SU-DHL-6 (cell line): ENCODE data around the gene CDK3.
"Not testable (repeated sequence)": the region's sequence is repeated elsewhere in the genome, so short reads cannot be mapped to it uniquely, and the experiment has no call there.

Experiments used
- H2AFZ ChIP-seq: fragments of 200-600 bp; sonication (generic); 2 replicates; pipeline ENCODE4 v1.6.1; 2014; ENCODE audit warnings: low read depth, mild to moderate bottlenecking, moderate library complexity, mixed read lengths, antibody characterized with exemption, low read length; ENCODE audit not compliant: severe bottlenecking
- H3F3A ChIP-seq: fragments of 200-600 bp; shearing (Covaris generic); 2 replicates; pipeline ENCODE4 v1.6.0; 2016; ENCODE audit warnings: antibody characterized with exemption, mild to moderate bottlenecking; ENCODE audit not compliant: insufficient read depth
- H3K27ac ChIP-seq: fragments of 200-600 bp; sonication (generic); 2 replicates; pipeline ENCODE4 v1.5.1; 2016; ENCODE audit warnings: low read depth, mild to moderate bottlenecking, low read length, moderate library complexity, mixed read lengths
- H3K27me3 ChIP-seq: fragments of 200-600 bp; sonication (generic), shearing (Covaris generic); 2 replicates; pipeline ENCODE4 v1.6.0; 2014; ENCODE audit warnings: mild to moderate bottlenecking, low read length
- H3K36me3 ChIP-seq: fragments of 200-600 bp; sonication (generic); 2 replicates; pipeline ENCODE4 v1.6.1; 2014; ENCODE audit warnings: mild to moderate bottlenecking, low read length, mixed read lengths
- H3K4me2 ChIP-seq: fragments of 300-600, 200-600 bp; shearing (Covaris generic), sonication (generic); 2 replicates; pipeline ENCODE4 v1.6.0; 2014; ENCODE audit warnings: low read length, low read depth, mild to moderate bottlenecking; ENCODE audit not compliant: poor library complexity, severe bottlenecking
- H3K4me3 ChIP-seq: fragments of 200-600 bp; sonication (generic); 2 replicates; pipeline ENCODE4 v1.5.1; 2014; ENCODE audit warnings: antibody characterized with exemption, low read length, mild to moderate bottlenecking, mixed read lengths; ENCODE audit not compliant: insufficient read depth, poor library complexity, severe bottlenecking
- H3K79me2 ChIP-seq: fragments of 200-600 bp; sonication (generic); 2 replicates; pipeline ENCODE4 v1.6.1; 2014; ENCODE audit warnings: mild to moderate bottlenecking, low read length, moderate library complexity; ENCODE audit not compliant: insufficient read depth
- H3K9ac ChIP-seq: fragments of 200-600 bp; sonication (generic); 2 replicates; pipeline ENCODE4 v1.7.0; 2014; ENCODE audit warnings: mild to moderate bottlenecking, low read length
- H3K9me2 ChIP-seq: fragments of 200-600 bp; sonication (generic); replicated peaks from 2 replicates; pipeline ENCODE4 v1.6.1; 2014; ENCODE audit warnings: low read length; ENCODE audit not compliant: insufficient read depth
- H3K9me3 ChIP-seq: fragments of 200-600 bp; sonication (generic); 2 replicates; pipeline ENCODE4 v1.6.1; 2014; ENCODE audit warnings: low read length, mixed read lengths; ENCODE audit not compliant: insufficient read depth
- H4K20me1 ChIP-seq: fragments of 200-600 bp; sonication (generic); 2 replicates; pipeline ENCODE4 v1.6.1; 2014; ENCODE audit warnings: low read depth, mild to moderate bottlenecking, antibody characterized with exemption, low read length, moderate library complexity, mixed read lengths
- EZH2phosphoT487 ChIP-seq: fragments of 200-600 bp; sonication (generic), shearing (Covaris generic); conservative IDR thresholded peaks from 2 replicates; pipeline ENCODE4 v1.6.1; 2018; ENCODE audit warnings: mild to moderate bottlenecking, antibody characterized with exemption, low read length, moderate library complexity, mixed read lengths
- TF ChIP-seq, protein P1 (sequence below): fragments of 200-600 bp; sonication (generic); IDR thresholded peaks from one replicate; pipeline ENCODE4 v1.5.1; 2017; ENCODE audit warnings: antibody characterized with exemption, mild to moderate bottlenecking, low read length, moderate library complexity; ENCODE audit not compliant: insufficient read depth, poor library complexity, severe bottlenecking

Gene CDK3

DNA sequence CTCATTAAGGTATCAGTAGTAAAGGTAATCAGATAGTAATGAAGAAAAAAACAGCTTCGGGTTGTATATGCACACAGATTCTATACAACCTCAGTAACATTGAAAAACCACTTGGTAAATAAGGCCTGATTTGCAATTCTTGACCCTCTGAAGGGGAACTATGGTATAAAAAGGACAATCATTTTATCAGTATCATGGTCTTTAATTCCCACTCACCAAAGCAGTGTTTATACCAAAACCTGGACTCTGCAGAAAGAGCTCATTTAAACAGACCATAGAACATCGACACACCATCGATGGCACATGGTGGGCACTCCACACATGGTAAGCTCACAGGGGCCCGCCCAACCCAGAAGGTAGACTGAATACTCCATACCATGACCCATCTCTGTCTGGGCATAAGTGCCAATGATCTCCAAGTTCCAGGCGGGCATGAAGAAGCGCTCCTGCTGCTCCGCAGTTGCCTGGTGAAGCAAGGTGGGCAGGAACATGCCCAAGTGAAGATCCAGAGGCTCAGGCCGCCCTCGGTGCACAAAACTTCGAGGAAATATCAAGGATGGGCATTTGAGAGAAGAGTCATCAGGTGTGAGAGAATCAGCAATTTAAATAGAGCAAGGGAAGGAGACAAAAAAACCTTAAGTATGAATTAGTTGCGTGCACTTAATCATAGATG, 40.7 kb upstream of the CDK3 start:
- 0 out of 2 replicates have a peak, but pooled peaks cover 6% of the 10 kb centered on the region for H3K36me3 ChIP-seq
- H3K4me2 ChIP-seq: no peak overlapping the region
- H3K27ac ChIP-seq: no peak overlapping the region
- no peaks in the 10 kb centered on the region for H4K20me1 ChIP-seq
- H3K27me3 ChIP-seq: no peaks in the 10 kb centered on the region
- 0 out of 2 replicates have a peak, but pooled peaks cover 5% of the 10 kb centered on the region for H3F3A ChIP-seq
- no peak overlapping the region for H3K9ac ChIP-seq
- H3K9me2 ChIP-seq: no peaks in the 10 kb centered on the region
- no peaks in the 10 kb centered on the region for H3K9me3 ChIP-seq
- no peaks in the 10 kb centered on the region for H3K79me2 ChIP-seq
- H2AFZ ChIP-seq: no peak overlapping the region
- no peak overlapping the region for H3K4me3 ChIP-seq
- TF ChIP-seq EZH2phosphoT487: no peak
- TF ChIP-seq, protein P1, sequence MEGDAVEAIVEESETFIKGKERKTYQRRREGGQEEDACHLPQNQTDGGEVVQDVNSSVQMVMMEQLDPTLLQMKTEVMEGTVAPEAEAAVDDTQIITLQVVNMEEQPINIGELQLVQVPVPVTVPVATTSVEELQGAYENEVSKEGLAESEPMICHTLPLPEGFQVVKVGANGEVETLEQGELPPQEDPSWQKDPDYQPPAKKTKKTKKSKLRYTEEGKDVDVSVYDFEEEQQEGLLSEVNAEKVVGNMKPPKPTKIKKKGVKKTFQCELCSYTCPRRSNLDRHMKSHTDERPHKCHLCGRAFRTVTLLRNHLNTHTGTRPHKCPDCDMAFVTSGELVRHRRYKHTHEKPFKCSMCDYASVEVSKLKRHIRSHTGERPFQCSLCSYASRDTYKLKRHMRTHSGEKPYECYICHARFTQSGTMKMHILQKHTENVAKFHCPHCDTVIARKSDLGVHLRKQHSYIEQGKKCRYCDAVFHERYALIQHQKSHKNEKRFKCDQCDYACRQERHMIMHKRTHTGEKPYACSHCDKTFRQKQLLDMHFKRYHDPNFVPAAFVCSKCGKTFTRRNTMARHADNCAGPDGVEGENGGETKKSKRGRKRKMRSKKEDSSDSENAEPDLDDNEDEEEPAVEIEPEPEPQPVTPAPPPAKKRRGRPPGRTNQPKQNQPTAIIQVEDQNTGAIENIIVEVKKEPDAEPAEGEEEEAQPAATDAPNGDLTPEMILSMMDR: no peak

- no peaks in the 10 kb centered on the region for H3K79me2 ChIP-seq
- H3K27ac ChIP-seq: no peak overlapping the region
- no peak overlapping the region for H3K9ac ChIP-seq
- peaks cover 3% of the 10 kb centered on the region; the same call in 1 of the 2 replicates for H3F3A ChIP-seq
- no peaks in the 10 kb centered on the region for H3K9me3 ChIP-seq
- H3K4me3 ChIP-seq: no peak overlapping the region
- H4K20me1 ChIP-seq: no peaks in the 10 kb centered on the region
- no peak overlapping the region for H3K4me2 ChIP-seq
- no peak overlapping the region for H2AFZ ChIP-seq
- no peaks in the 10 kb centered on the region for H3K9me2 ChIP-seq
- TF ChIP-seq EZH2phosphoT487: no peak
- TF ChIP-seq, protein P1: no peak
- no peaks in the 10 kb centered on the region for H3K27me3 ChIP-seq
- no peaks in the 10 kb centered on the region for H3K36me3 ChIP-seq
These were observed 35.2 kb upstream of the CDK3 start for GRCh38 chr17:75965468-75965867.

- H4K20me1 ChIP-seq, H3K9ac ChIP-seq, H3K27ac ChIP-seq, H3K9me2 ChIP-seq, H3K9me3 ChIP-seq, H3K4me3 ChIP-seq, H3K4me2 ChIP-seq, H2AFZ ChIP-seq, H3K27me3 ChIP-seq, H3F3A ChIP-seq, H3K79me2 ChIP-seq, H3K36me3 ChIP-seq: not testable (repeated sequence)
These were observed 31.6 kb upstream of the CDK3 start for GRCh38 chr17:75969044-75969443.

- peaks cover 8% of the 10 kb centered on the region; the same call in 1 of the 2 replicates for H3F3A ChIP-seq
- no peak overlapping the region for H3K4me2 ChIP-seq
- no peak overlapping the region for H3K27ac ChIP-seq
- no peaks in the 10 kb centered on the region for H4K20me1 ChIP-seq
- no peaks in the 10 kb centered on the region for H3K9me2 ChIP-seq
- H2AFZ ChIP-seq: no peak overlapping the region
- H3K4me3 ChIP-seq: no peak overlapping the region
- no peak overlapping the region for H3K9ac ChIP-seq
- H3K9me3 ChIP-seq: no peaks in the 10 kb centered on the region
- no peaks in the 10 kb centered on the region for H3K79me2 ChIP-seq
- H3K27me3 ChIP-seq: no peaks in the 10 kb centered on the region
- TF ChIP-seq, protein P1: no peak
- TF ChIP-seq EZH2phosphoT487: no peak
- no peaks in the 10 kb centered on the region for H3K36me3 ChIP-seq
These were observed 30.6 kb upstream of the CDK3 start for GRCh38 chr17:75970011-75970523.
